IPS DF 4.7 (cell line): ENCODE data around the gene SUGP2.
"Not testable (repeated sequence)": the region's sequence is repeated elsewhere in the genome, so short reads cannot be mapped to it uniquely, and the experiment has no call there.

ENCODE experiments used
- DNase-seq: peaks from one replicate; pipeline ENCODE4 v3.0.0-alpha.2; 2013; ENCODE audit warnings: low spot score; ENCODE audit errors: extremely low read depth

SUGP2 gene

DNA sequence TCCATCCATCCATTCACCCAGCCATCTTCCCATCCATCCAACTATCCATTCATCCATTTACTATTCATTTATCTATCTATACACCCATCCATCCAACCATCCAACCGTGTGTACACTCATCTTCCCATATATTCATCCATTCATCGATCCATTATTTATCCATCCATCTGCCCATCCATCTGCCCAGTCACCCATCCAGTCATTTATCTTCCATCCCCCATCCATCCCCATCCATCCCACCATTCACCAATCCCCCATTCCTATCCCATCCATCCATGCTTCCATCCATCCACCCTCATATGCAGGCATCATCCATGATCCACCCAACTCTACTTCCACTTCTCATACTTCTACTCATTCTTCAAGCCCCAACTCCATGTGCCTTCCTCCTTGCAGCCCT, 78.3 kb downstream of the SUGP2 start:
- no peak for DNase-seq

DNA sequence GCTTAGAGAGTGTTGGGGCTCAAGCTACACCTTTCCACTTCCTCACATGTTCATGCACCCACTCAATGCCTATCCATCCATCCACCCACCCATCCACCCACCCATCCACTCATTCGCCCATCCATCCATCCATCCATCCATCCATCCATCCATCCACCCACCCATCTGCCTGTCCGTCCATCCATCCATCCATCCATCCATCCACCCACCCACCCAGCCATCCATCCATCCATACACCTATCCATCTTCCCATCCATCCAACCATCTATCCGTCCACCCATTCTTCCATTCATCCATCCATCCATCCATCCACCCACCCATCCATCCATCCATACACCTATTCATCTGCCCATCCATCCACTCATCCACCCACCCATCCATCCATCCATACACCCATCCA, 79.2 kb downstream of the SUGP2 start:
- no peak for DNase-seq

DNA sequence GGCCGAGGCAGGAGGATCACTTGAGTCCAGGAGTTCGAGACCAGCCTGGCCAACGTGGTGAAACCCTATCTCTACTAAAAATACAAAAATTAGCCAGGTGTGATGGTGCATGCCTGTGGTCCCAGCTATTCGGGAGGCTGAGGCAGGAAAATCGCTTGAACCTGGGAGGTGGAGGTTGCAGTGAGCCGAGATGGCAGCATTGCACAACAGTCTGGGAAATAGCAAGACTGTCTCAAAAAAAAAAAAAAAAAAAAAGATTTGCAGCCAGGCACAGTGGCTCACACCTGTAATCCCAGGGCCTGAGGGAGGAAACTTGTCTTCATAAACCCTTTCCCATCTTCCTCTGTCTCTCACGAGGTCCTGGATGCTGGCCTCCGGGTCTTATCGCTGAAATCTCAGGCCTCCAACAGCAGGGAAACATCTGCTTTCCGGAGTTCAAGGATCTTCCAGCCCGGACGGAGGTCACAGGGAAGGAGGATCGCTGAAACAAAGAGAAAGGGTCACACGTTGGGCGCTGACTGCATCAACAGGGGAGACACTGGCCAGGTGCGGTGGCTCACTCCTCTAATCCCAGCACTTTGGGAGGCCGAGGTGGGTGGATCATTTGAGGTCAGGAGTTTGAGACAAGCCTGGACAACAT, 80.8 kb downstream of the SUGP2 start:
- DNase-seq = not testable (repeated sequence)

DNA sequence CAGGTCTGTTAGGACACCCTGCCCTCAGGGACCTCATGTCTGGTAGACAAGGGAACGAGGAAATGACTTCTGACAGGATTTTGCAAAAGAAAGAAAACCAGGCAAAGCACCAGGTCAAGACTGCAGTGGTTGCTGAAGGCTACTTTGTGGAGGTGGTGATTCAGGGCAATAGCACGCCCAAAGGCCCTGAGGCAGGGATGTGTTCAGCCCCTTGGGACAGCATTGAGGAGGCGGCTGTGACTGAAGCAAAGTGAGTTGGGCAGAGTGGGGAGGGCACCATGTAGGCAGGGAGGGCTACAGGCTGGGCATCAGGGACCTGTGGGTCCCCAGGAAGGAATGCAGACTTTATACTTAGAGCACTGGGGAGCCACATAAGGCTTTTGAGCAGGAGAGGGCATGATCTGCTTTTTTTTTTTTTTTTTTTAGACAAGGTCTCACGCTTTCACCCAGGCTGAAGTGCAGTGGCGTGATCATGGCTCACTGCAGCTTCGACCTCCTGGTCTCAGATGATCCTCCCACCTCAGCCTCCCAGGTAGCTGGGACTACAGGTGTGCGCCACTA, 81.5 kb downstream of the SUGP2 start:
- DNase-seq = no peak

DNA sequence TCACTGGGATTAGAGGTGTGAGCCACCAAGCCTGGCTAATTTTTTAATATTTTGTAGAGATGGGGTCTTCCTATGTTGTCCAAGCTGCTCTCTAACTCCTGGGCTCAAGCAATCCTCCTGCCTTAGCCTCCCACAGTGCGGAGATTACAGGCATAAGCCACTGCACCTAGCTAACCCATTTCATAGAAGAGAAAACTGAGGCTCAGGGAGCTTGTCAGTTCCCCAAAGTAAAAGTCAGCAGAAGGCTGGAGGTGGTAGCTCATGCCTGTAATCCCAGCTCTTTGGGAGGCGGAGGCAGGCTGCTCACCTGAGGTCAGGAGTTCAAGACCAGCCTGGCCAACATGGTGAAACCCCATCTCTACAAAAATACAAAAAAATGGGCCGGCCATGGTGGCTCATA, 83.5 kb downstream of the SUGP2 start:
- no peak for DNase-seq

DNA sequence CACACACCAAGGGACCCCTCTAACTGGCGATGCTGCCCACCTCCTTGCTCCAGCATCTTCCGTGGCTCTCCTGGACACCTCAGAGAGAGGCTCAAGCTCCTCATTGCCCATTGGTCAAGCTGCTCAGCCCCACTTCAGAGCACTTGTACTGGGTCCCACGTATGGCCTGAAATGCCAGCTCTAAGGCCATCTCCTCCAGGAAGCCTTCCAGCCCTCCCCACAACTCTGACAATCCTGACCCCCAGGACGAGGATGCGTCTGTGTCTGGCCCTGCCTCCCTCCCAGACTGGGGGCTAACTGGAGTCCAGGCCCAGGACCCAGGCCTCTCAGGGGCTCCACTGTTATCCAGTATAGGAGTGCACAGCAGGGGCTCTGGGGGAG, 84.4 kb downstream of the SUGP2 start:
- DNase-seq = no peak

DNA sequence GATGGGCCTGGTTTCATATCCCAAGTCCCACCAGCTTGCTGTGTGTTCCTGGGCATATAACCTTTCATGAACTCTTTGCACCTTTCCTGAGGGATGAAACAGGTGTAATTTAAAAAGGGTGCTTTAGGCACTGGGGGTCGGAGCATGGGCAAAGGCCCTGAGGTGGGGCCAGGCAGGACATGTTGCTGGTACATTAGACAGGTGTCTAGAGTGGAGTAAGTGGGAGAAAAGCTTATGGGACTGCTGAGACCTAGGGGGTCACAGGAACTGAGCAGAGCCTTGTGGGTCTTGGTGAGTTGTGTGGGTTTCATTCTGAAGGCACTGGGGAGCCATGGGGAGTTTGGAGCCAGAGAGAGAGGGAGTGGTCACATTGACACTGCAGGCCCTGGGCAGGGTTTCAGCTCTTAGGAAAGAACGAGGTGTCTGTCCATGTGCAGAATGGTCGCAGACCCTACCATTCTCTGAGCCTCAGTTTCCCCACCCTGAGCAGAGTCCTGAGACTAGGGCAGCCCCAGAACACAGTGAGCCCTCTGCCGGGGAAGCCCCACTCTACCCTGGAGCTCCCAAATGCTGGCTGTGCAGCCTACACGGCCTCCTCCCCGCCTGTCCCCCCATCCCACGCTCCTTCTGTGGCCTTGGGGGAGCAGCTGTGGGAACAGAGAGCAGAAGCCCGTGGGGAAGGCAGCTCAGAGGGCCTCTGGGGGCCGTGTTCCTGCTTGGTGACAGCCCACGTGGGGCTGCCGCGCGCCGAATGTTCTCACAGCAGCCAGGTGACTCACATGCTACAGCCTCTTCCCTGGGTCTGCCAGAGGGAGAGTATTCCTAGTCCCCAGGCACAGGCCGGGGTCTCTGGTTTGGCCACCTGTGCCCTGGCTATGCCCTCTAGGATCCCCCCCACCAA, 85.0 kb downstream of the SUGP2 start:
- no peak for DNase-seq

DNA sequence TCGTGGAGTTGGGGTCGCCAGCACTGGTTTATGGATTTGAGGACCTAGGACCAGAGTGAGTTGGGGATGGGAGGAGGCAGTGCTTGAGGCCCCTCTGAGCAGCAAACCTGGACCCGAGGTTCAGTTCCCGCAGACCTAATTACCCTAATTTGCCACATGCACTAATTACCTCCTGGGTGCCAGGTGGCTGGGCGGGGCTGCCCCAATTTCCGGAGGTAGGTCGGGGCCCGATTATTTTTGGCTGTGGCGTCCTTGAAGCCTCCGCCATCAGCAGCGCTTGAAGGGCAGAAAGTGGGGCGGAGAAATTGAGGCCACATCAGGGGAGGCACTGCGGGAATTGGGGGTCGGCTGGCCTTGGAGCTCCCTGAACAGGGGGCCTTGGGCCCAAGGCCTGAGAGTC, 86.4 kb downstream of the SUGP2 start:
- DNase-seq = no peak

DNA sequence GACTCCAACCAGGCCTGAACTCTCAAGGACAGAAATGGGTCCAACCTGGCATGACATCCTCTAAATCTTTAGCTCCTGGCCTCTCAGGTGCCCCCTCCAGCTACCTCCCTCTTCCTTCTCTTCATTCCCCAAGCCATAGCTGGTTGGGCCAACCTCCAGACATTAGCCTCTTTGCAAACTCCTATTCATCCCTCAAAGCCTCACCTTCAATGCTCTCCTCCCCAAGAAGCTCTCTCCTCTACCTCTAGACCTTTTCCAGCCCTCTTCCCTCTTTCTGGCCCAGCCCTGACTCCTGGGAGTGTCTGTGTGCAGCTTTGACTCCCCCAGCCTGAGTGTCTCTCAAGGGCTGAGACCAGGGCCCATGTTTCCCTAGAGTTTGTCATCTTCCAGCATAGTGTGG, 87.0 kb downstream of the SUGP2 start:
- DNase-seq = no peak

DNA sequence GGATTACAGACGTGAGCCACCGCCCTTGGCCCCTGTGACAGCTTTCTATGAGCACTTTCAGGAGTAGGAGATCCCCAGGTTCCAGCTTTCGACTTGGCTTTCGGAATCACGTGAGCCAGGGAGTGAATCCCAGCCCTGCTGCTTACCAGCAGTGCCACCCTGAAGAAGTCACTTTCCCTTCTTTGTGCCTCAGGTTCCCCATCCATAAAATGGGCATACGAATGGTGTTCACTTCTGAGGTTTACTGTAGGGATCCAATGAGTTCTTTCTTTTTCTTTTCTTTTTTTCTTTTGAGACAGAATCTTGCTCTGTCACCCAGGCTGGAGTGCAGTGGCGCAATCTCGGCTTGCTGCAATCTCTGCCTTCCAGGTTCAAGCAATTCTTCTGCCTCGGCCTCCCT, 88.0 kb downstream of the SUGP2 start:
- no peak for DNase-seq

DNA sequence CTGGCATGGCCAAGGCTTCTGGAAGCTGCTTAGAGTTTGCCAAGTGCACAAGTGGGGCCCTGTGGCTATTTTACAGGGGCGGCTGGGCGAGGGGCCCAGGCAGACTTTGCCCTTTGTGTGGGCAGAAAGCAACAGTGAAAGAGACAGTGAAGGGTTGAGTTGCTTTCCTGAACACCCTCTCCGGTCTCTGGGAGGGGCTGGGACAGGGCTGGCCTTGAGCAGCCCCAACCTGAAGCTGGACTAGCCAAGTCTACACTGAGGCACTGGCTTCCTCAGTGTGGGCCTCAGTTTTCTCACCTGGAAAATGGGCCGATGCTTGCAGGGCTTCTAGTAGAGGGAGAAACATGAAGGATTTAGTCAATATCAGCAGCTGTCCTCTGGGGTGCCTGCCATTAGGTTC, 89.9 kb downstream of the SUGP2 start:
- DNase-seq = no peak

DNA sequence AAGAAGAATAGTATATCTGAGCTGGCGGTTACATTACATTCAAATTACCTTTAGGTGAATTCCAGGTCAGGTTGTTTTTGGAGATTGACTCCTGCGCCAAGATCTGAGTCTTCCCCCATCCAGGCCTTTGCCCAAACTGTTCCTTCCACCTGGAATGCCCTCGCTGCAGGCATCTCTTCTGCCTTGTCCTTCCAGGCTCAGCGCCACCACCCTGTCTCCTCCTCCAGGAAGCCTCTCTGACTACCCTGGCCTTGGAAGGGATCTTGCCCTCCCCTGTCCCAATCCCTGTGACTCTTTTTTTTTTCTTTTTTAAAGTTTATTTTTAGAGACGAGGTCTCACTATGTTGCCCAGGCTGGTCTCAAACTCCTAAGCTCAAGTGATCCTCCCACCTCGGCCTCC, 90.6 kb downstream of the SUGP2 start:
- DNase-seq = no peak

DNA sequence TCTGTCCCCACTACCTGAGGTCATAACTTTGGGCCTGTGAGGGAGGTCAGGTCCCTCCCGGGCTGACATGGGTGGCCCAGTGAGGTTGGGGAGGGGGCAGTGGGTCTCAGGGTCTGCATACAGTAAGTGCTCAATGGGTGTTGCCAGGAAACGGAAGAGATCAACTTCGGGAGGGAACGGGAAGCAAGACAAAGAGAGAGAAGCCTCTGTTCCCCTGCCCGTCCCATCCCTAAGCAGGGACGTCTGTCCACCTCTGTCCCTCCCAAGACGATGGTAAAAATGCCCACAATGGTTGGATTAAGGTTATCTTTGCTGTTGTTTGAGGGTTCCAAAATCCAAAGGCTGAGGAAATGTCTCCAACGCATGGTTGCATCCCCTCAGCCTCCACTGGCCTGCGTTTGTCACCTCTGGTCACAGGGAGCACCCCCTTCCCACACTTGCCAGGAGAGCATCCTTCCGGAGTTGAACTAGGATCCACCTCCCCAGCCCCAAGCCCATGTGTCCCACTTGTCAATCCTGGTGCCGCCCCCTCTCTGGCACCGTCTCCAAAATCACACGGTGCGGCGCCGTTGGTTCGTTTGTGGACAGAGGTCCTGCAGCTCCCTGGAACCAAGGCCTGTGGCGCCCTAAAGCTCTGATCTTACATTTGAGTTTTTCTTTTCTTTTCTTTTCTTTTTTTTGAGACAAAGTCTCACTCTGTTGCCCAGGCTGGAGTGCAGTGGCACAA, 91.5 kb downstream of the SUGP2 start:
- DNase-seq = no peak
